Measurements from ENCODE around the gene POU1F1.
"Not testable (repeated sequence)": the region's sequence is repeated elsewhere in the genome, so short reads cannot be mapped to it uniquely, and the experiment has no call there.

Gene POU1F1

GRCh38 chr3:87250009-87250408, 26.4 kb downstream of the POU1F1 start:
- DNase-seq (ENCODE audit: low read depth): no peak

- no peak for DNase-seq (ENCODE audit: low read depth)
These were observed 27.6 kb downstream of the POU1F1 start for GRCh38 chr3:87248831-87249230.

- DNase-seq (ENCODE audit: low read depth): not testable (repeated sequence)
These were observed 28.2 kb downstream of the POU1F1 start for GRCh38 chr3:87248231-87248630.

- no peak for DNase-seq (ENCODE audit: low read depth)
These were observed 29.0 kb downstream of the POU1F1 start for GRCh38 chr3:87247430-87247773.

- DNase-seq (ENCODE audit: low read depth): no peak
These were observed 29.5 kb downstream of the POU1F1 start for GRCh38 chr3:87246662-87247429.

GRCh38 chr3:87236093-87236492, 40.3 kb downstream of the POU1F1 start:
- DNase-seq (ENCODE audit: low read depth): no peak

GRCh38 chr3:87233805-87234204, 42.6 kb downstream of the POU1F1 start:
- no peak for DNase-seq (ENCODE audit: low read depth)

- no peak for DNase-seq (ENCODE audit: low read depth)
These were observed 47.3 kb downstream of the POU1F1 start for GRCh38 chr3:87229113-87229512.

- DNase-seq (ENCODE audit: low read depth): no peak
These were observed 48.1 kb downstream of the POU1F1 start for GRCh38 chr3:87228316-87228715.

- DNase-seq (ENCODE audit: low read depth): no peak
These were observed 48.6 kb downstream of the POU1F1 start for GRCh38 chr3:87227835-87228144.

- peak; percentile 87 for DNase-seq (ENCODE audit: low read depth)
These were observed 49.1 kb downstream of the POU1F1 start, which contains the start of gene CHMP2B for GRCh38 chr3:87227104-87227834. TSS of gene CHMP2B (plus strand) at chr3:87227309. CDS start at chr3:87227523, 214 bp downstream.

GRCh38 chr3:87225659-87226058, 50.7 kb downstream of the POU1F1 start:
- DNase-seq (ENCODE audit: low read depth): no peak

GRCh38 chr3:87219611-87220010, 56.8 kb downstream of the POU1F1 start:
- DNase-seq (ENCODE audit: low read depth): no peak

- DNase-seq (ENCODE audit: low read depth): no peak
These were observed 57.8 kb downstream of the POU1F1 start for GRCh38 chr3:87218560-87218959.

Data from stimulated activated CD8-positive, alpha-beta memory T cell treated with anti-CD3 and anti-CD28 coated beads, Interleukin-15, amount 100 ng/mL, for 24 hours (primary cell).